Measurements from ENCODE around the gene C16orf90. TPM values are rescaled to one million over a fixed set of nuclear protein-coding genes. Genes with fewer than 3 reads are reported as not detected.

C16orf90 gene
- total and polyA plus RNA-seq, 2 experiments from 2014 or later = not detected

- Histone ChIP-seq H3K79me2 (no peaks in the 10 kb centered on the region), H3K9me2 (replicated peaks; ENCODE audit: insufficient read depth) (no peaks in the 10 kb centered on the region), H3K4me1 (ENCODE audit: insufficient read depth) (no peaks in the 10 kb centered on the region), H3K36me3 (replicated peaks; ENCODE audit: insufficient read depth, low read depth) (no peaks in the 10 kb centered on the region), H3K4me2 (no peak overlapping the region), H3K9me3 (ENCODE audit: low read depth) (no peaks in the 10 kb centered on the region), H4K20me1 (ENCODE audit: insufficient read depth, poor library complexity, severe bottlenecking) (no peaks in the 10 kb centered on the region), H2AFZ (no peak overlapping the region), H3K27me3 (no peaks in the 10 kb centered on the region), H3K4me3 (no peak overlapping the region), H3K27ac (no peak overlapping the region)
- no peak for TF ChIP-seq EZH2 (IDR thresholded peaks at IDR 0.05; ENCODE audit: borderline replicate concordance)
- no peak for TF ChIP-seq CTCF (IDR thresholded peaks at IDR 0.05; ENCODE audit: poor library complexity)
- TF ChIP-seq EZH2phosphoT487 (IDR thresholded peaks at IDR 0.05; ENCODE audit: low read depth, severe bottlenecking, unreplicated experiment) = no peak
- WGBS (ENCODE audit: low lambda C conversion rate, missing lambda C conversion rate) = 98% methylated on average over 12 of the region's 12 CpGs
- no peak for DNase-seq (ENCODE audit: low spot score)
Observed at GRCh38 chr16:3530371-3530914, 35.2 kb upstream of the C16orf90 start.

DNA sequence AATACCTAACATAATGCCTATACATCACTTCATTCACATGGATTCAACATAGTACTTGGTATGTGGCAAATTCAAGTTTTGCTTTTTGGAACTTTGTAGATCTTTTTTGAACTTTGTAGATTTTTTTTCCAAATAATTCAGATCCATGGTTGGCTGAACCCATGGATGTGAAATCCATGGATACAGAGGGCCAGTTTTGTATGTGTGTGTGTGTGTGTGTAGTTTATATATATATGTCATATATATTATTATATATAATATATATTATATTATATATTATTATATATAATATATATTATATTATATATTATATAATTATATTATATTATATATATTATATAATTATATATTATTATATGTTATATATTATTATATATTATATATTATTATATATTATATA, 33.9 kb upstream of the C16orf90 start:
- H4K20me1 ChIP-seq (ENCODE audit: insufficient read depth, poor library complexity, severe bottlenecking) = no peaks in the 10 kb centered on the region
- no peaks in the 10 kb centered on the region for H3K9me2 ChIP-seq (replicated peaks; ENCODE audit: insufficient read depth)
- no peaks in the 10 kb centered on the region for H3K9me3 ChIP-seq (ENCODE audit: low read depth)
- no peaks in the 10 kb centered on the region for H3K4me1 ChIP-seq (ENCODE audit: insufficient read depth)
- no peaks in the 10 kb centered on the region for H3K79me2 ChIP-seq
- DNase-seq (ENCODE audit: low spot score) = no peak
- no peaks in the 10 kb centered on the region for H3K36me3 ChIP-seq (replicated peaks; ENCODE audit: insufficient read depth, low read depth)
- no peak overlapping the region for H3K27ac ChIP-seq
- H3K4me2 ChIP-seq = no peak overlapping the region
- TF ChIP-seq CTCF (IDR thresholded peaks at IDR 0.05; ENCODE audit: poor library complexity) (no peak), EZH2 (IDR thresholded peaks at IDR 0.05; ENCODE audit: borderline replicate concordance) (no peak), EZH2phosphoT487 (IDR thresholded peaks at IDR 0.05; ENCODE audit: low read depth, severe bottlenecking, unreplicated experiment) (no peak)
- no peaks in the 10 kb centered on the region for H3K27me3 ChIP-seq
- H2AFZ ChIP-seq = no peak overlapping the region
- no peak overlapping the region for H3K4me3 ChIP-seq

DNA sequence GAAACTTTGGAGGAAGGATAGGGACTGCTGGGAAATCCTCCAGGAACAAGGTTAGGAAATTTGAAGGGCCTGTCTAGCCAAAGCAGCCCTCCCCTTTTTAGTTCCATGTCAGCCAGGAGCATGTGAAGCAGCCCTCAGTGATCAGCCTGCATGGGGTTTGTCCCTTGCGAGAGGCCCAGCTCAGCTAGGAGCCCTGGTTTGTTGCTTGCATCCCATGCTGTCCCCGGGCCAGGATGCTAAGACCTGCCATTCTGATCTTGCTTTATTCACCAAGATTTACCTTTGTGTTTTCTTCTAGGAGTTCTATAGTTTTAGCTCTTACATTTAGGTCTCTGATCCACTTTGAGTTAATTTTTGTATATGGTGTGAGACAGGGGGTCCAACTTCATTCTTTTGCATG, 33.1 kb upstream of the C16orf90 start:
- no peak overlapping the region for H3K4me2 ChIP-seq
- WGBS (ENCODE audit: low lambda C conversion rate, missing lambda C conversion rate) = 100% methylated on average over 2 of the region's 2 CpGs

More for the DNA sequence above, 33.1 kb upstream of the C16orf90 start:
- no peak for DNase-seq (ENCODE audit: low spot score)
- Histone ChIP-seq H3K79me2 (no peaks in the 10 kb centered on the region), H3K9me3 (ENCODE audit: low read depth) (no peaks in the 10 kb centered on the region), H3K27ac (no peak overlapping the region), H3K4me3 (no peak overlapping the region), H2AFZ (no peak overlapping the region), H3K36me3 (replicated peaks; ENCODE audit: insufficient read depth, low read depth) (no peaks in the 10 kb centered on the region), H3K4me1 (ENCODE audit: insufficient read depth) (no peaks in the 10 kb centered on the region), H3K27me3 (no peaks in the 10 kb centered on the region), H4K20me1 (ENCODE audit: insufficient read depth, poor library complexity, severe bottlenecking) (no peaks in the 10 kb centered on the region), H3K9me2 (replicated peaks; ENCODE audit: insufficient read depth) (no peaks in the 10 kb centered on the region)
- no peak for TF ChIP-seq EZH2 (IDR thresholded peaks at IDR 0.05; ENCODE audit: borderline replicate concordance)
- no peak for TF ChIP-seq EZH2phosphoT487 (IDR thresholded peaks at IDR 0.05; ENCODE audit: low read depth, severe bottlenecking, unreplicated experiment)
- TF ChIP-seq CTCF (IDR thresholded peaks at IDR 0.05; ENCODE audit: poor library complexity) = no peak
